Right renal cortex interstitium (tissue), 3 donors: ENCODE measurements around the gene RTBDN. TPM values are rescaled to one million over a fixed set of nuclear protein-coding genes. Genes with fewer than 3 reads are reported as not detected.
A peak's percentile ranks its signal among the peaks of the same experiment; 100 is the strongest.

ENCODE experiments used
- DNase-seq, 3 donors: peaks; one replicate each; pipeline ENCODE4 v3.0.0-alpha.2; 2013; ENCODE audit warnings: low read depth in 3 of 3, low spot score in 2 of 3
- polyA plus RNA-seq, 3 donors: library from polyadenylated mRNA; unstranded; fragments of 120-200 nt; gene quantifications; one replicate each; pipeline ENCODE4 v1.2.1, GENCODE V29; 2013; ENCODE audit not compliant: insufficient read length in 3 of 3

Gene RTBDN
- not detected for polyA plus RNA-seq

DNA sequence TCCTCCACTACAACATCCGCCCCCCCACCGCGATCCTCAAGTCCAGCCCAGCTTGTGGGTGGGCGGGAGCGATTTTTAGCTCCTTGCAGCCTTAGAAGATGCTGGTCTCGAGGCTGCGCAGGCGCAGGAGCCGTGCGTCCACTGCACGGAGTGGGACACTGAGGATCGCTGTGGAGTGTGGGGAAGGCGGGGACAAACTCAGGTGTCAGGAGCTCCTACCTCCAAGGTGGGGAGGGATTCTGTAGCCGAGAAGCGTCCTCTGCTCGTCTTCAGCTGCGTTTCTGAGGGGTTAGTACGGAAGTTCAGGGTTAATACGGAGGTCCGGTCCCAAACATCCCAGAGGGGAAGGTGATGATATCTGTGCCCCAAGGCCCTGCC is at the start of gene RTBDN:
Gene RTBDN, minus strand, starts transcription at position 14 of the 378 bp plus-strand sequence. CDS start 4,600 bp downstream, outside the sequence.
- no peak for DNase-seq

DNA sequence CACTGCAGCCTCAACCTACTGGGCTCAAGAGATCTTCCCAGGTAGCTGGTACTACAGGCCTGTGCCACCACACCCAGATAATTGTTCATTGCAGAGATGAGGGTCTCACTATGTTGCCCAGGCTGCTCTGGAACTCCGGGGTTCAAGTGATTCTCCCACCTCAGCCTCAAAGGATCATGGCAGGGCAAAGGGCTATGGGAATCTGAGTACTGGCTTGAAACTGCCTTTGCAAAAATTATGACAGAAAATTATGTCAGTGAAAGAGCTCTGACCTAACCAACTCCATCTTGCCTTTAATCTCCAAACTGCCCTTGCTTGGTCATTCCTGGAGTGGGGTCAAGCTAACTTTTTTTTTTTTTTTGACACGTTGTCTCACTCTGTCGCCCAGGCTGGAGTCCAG is 48.2 kb upstream of the RTBDN start:
- DNase-seq, result no peak

DNA sequence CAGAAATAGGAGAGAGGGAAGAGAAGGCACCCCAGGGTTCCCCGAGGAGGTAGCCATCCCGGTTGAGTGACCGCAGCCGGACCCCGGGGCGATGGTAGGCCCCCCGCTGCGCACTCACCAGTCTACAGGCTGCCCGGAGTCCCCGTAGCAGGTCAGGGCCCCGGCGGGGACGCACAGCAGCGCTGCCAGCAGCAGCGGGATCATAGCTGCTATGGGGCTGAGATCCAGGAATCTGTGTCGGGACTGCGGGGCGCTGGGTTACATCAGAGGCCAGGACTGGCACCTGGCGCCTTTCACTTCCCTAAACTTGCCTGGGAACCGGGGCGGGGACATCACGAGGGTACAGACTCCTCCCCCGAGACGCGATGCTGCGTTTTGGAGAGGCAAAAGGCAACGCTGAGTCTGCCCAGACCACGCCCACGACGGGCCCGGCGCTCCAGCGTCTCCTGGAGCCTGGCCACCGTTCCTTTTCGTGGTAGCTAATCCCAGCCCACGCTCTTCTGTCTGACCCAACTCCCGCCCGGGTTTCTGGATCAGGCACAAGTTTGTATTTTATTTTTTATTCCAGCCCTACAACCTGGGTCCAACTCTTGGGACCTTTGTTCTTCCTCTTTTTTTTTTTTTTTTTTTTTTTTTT is 46.9 kb upstream of the RTBDN start, which contains the start of gene DNASE2:
Gene DNASE2, minus strand, starts transcription at position 278 of the 637 bp plus-strand sequence. Its CDS starts 74 bp downstream, at position 204.
- peak in 1 of 3 donors; percentile 73 for DNase-seq

DNA sequence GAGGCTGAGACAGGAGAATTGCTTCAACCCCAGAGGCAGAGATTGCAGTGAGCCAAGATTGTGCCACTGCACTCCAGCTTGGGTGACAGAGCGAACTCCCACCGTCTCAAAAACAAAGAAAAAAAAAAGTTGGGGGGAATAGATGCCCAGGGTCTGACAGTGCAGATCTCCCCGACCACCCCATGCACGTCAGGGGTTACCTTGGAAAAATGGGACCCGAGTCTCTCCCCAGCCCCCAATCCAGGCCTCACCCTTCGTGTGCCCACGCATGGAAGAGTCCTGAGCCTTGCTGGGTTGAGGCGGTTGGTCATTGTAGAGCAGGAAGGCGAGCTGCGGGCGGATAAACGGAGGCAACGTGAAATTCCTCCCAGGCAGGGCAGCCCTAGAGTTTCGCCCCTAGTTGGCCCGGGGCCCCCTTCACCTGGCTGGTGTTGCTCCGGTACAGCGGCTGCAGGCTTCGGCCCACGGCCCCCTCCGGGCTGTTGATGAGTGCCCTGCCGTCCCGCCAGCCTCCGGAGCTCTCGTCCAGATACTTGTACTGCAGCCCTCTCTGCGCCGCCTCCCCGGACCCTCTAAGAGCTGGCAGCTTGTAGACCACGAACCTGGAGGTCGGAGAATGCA is 46.3 kb upstream of the RTBDN start:
- no peak for DNase-seq

DNA sequence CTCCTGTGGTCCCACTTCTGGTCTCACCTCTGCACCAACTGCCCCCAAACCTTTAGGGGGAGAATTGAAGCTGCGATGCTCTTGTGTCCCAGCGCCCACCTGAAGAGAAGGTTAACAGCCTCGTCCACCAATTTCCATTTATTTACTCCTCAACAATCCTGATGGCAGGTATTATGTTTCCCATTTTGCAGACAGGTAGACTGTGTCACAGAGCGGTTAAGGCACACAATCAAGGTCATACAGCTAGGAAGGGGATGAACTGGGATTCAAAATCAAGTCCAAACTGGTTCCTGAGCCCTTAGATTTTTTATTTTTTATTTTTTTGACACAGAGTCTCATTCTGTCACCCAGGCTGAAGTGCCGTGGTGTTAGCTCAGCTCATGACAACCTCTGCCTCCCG is 40.7 kb upstream of the RTBDN start:
- DNase-seq, result no peak

DNA sequence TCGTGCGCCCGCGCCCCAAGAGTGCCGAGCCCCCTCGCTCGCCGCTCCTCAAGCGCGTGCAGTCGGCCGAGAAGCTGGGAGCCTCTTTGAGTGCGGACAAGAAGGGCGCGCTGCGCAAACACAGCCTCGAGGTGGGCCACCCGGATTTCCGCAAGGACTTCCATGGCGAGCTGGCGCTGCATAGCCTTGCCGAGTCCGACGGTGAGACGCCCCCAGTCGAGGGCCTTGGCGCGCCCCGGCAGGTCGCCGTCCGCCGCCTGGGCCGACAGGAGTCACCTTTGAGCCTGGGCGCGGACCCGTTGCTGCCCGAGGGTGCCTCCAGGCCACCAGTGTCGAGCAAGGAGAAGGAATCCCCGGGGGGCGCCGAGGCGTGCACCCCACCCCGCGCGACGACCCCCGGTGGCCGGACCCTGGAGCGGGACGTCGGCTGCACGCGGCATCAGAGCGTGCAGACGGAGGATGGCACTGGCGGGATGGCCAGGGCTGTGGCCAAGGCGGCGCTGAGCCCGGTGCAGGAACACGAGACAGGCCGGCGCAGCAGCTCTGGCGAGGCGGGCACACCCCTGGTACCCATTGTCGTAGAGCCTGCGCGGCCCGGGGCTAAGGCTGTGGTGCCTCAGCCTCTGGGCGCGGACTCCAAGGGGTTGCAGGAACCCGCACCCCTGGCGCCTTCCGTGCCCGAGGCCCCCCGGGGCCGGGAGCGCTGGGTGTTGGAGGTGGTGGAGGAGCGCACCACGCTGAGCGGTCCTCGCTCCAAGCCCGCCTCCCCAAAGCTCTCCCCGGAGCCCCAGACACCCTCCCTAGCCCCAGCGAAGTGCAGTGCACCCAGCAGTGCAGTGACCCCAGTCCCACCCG is 39.7 kb upstream of the RTBDN start:
- no peak for DNase-seq

DNA sequence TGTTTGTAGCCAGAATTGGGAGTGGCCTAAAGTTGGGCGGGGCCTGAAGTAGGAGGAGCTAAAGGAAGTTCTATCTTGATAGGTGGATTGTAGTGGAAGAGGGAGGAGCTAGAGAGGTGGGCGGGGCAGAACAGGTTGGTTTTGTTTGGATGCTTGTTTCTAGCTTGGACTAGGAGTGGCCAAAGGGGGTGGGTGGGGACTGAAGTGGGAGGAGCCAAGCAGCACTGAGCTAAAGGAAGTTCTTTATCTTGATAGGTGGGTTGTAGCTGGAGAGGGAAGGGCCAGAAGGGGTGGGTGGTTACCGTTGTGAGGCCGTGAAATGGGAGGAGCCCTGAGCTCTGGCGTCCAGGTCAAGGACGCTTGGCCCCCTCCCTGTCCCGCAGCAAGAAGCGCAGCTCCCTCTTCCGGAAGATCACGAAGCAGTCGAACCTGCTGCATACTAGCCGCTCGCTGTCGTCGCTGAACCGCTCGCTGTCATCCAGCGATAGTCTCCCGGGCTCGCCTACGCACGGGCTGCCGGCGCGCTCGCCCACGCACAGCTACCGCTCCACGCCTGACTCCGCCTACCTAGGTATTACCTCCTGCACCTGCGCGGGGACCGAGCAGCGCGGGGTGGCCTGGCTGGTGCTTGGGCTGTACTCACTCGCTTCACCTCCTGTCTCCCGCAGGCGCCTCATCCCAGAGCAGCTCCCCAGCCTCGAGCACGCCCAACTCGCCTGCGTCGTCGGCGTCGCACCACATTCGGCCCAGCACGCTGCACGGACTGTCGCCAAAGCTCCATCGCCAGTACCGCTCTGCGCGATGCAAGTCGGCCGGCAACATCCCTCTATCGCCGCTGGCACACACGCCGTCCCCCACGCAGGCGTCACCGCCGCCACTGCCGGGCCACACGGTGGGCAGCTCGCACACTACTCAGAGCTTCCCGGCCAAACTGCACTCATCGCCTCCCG is 38.8 kb upstream of the RTBDN start:
- DNase-seq, result no peak

DNA sequence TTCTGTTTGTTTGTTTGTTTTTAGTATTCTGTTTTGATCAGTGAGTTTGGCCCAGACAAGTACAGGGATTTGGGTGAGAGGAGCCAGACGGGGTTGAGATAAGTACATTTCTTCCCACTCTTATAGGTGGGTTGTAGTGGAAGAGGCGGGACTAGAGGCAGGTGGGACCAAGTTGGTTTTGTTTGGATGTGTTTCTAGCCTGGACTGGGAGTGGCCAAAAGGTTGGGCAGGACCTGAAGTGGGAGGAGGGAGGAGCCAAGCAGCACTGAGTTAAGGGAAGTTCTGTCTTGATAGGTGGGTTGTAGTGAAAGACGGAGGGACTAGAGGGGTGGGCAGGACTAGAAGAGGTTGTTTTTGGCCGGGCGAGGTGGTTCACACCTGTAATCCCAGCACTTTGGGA is 37.9 kb upstream of the RTBDN start:
- no peak for DNase-seq

DNA sequence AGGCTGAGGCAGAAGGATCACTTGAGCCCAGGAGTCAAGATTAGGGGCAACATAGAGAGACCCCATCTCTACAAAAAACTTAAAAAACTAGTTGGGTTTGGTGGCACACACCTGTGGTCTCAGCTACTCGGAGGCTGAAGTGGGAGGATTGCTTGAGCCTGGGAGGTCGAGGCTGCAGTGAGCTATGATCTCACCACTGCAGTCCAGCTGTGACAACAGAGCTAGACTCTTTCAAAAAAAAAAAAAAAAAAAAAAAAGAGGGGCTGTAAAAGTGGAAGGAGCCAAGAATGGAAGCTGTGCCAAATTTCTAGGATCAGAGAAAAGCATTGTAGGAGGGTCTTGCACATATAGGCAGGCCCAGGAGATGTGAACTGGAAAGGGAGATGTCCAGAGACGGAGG is 37.3 kb upstream of the RTBDN start:
- DNase-seq, result no peak

DNA sequence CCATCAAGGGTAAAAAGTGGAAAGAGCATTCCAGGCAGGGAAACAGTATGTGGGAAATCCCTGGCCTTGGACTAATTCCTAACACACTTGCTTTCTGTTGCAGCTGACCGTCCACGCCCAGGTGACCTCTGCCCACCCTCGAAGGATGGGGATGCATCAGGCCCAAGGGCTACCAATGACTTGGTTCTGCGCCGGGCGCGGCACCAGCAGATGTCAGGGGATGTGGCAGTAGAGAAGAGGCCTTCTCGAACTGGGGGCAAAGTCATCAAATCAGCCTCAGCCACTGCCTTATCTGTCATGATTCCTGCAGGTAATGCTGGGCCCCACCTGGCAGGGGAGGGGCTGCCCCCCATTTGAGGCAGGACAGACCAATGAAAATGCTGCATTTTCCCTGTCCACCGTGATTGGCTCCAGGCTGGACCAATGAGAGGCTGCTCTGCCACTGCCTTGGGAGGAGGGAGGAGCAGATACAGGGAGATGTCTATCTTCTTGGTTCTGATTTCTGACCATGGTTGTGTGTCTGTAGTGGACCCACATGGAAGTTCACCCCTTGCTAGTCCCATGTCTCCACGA is 34.2 kb upstream of the RTBDN start:
- no peak for DNase-seq

DNA sequence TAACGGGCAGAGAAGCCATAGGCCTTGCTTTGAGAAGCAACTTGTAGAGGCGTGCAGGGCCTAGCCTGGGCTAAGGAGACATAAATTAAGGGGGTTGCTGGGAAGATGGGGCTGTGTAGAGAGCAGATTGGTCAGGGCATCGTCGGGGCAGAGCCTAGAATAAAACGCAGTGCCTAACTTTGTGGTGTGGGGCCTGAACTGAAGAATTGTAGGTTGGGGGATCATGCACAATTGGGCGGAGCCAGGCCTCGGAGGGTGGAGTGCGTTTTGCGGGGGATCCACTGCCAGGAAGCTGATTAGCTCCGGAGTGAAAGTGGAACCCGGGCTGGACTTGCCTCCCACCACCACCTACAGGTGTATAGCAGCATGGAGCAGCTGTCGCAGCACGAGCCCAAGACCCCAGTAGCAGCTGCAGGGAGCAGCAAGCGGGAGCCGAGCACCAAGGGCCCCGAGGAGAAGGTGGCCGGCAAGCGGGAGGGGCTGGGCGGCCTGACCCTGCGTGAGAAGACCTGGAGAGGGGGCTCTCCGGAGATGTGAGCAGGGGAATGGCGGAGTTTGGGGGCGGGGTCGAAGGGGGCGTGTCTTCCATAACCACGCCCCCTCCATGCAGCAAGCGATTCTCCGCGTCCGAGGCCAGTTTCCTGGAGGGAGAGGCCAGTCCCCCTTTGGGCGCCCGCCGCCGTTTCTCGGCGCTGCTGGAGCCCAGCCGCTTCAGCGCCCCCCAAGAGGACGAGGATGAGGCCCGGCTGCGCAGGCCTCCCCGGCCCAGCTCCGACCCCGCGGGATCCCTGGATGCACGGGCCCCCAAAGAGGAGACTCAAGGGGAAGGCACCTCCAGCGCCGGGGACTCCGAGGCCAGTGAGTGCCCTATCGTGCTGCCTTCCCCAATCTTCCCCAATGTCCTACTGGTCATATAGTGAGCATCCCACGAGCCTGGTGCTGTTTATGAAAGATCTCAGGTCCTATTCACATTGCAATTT is 33.0 kb upstream of the RTBDN start:
- DNase-seq, result no peak

DNA sequence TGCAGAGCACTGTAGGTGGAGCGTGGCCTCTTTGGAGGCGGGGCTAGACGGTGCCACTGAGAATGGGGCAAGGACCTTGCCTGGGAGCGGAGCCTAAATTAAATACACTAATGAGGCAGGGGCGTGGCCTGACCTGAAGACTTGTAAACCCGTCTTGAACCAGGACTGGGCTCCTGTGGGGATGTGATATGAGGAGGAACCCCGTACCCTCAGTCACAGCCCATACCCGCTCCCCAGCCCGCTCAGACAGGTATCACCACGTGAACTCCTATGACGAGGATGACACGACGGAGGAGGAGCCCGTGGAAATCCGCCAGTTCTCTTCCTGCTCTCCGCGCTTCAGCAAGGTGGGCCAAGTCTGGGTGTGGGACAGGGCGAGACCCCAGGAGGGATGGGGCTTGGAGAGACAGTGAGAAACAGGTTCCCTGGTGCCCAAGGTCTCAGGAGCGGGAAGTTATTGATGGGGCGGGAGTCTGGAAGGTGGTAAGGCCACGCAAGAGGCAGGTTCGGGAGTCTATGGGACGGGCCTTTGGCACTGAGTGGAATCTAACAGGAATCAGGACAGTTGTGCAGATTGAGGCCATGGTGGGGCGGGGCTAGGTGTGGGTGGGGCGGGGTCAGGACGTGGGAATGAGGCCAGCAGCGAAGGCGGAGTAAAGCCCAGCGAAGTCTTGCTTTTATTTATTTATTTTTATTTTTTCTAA is 32.2 kb upstream of the RTBDN start:
- DNase-seq, result no peak

DNA sequence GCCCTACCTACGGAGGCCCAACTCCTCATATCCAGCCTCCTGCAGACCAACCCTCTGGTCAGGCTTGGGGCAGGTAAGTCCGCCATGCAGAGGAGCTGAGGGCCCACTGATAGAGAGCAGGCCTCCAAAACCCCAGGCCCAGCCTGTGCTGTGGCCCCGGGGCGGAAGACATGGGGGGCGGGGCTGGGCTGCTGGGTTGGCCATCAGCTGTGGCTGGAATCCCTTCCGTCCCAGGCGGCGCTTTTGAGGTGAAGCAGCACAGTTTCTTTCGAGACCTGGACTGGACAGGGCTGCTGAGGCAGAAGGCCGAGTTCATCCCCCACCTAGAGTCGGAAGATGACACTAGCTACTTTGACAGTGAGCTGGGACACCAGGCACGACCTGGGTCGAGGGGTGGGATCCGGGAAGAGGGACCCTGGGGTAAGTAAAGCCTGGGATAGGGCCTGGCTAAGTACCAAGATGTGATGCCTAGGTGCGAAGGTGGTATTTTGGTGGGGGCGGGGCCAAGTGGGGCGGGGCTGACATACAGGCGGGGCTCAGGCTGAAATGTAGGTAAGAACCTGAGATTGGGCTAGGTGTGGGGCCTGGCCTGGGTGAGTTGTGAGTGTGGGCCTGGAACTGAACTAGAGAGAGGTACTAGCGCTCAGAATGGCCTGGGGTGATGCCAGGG is 31.5 kb upstream of the RTBDN start:
- no peak for DNase-seq

DNA sequence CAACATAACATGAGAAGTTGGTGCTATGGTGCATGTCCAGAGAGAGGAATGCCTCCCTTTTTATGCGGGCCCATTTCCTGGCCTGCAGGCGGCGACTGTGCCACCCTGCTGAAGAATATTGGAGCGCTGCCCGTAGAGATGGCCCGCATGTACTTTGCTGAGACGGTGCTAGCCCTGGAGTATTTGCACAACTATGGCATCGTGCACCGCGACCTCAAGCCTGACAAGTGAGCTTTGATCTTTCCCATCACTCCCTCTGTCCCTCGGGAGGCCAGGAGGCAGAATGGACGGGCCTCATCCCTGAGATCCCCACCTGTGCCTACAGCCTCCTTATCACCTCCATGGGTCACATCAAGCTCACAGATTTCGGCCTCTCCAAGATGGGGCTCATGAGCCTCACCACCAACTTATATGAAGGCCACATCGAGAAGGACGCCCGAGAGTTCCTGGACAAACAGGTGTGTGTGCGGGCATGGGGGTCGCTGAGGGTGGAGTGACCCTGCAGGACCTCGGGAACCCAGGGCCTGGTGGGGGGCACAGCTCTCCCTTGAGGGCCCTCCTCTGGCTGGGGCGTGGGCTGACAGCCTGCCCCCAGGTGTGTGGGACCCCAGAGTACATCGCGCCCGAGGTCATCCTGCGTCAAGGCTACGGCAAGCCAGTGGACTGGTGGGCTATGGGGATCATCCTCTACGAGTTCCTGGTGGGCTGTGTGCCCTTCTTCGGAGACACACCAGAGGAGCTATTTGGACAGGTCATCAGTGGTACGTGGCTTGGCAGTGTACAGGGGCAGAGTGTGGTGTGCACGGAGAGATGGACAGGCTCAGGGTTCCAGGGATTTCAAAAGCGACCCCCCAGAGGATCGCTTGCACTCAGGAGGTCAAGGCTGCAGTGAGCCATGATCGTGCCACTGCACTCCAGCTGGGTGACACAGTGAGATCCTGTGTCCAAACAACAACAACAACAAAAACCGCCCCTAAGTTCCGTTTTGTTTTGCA is 30.6 kb upstream of the RTBDN start:
- no peak for DNase-seq

DNA sequence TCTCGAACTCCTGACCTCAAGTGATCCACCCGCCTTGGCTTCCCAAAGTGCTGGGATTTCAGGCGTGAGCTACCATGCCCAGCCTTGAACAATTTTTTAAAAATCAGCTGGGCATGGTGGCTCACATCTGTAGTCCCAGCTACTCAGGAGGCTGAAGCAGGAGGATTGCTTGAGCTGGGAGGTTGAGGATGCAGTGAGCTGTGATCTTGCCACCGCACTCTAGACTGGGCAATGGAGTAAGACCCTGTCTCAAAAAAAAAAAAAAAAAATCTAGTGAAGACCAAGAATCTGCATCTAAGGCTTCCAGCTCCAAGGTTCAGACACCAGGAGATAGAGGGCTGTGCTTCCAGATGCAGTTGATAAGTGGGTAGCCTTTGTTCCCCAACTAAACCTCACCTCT is 29.8 kb upstream of the RTBDN start:
- DNase-seq, result no peak

DNA sequence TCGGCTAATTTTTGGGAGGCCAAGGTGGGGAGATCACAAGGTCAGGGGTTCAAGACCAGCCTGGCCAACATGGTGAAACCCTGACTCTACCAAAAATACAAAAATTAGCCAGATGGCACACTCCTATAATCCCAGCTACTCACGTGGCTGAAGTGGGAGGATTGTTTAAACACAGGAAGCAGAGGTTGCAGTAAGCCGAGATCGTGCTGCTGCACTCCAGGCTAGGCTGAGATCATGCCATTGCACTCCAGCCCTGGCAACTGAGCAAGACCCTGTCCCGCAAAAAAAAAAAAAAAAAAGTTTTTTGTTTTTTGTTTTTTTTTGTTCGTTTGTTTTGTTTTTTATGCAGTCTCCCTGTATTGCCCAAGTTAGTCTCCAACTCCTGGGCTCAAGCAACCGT is 25.2 kb upstream of the RTBDN start:
- no peak for DNase-seq
